ENCODE measurements around the gene ART3.
A peak's percentile ranks its signal among the peaks of the same experiment; 100 is the strongest.

Gene ART3

GRCh38 chr4:76127754-76128153 is 53.2 kb downstream of the ART3 start:
- H3K4ac ChIP-seq (ENCODE audit: low read depth, low read length), result no peak overlapping the region
- no peak overlapping the region for H4K8ac ChIP-seq (ENCODE audit: low read depth, low read length)
- H3K79me2 ChIP-seq (ENCODE audit: control insufficient read depth, insufficient read depth, low read length), result no peaks in the 10 kb centered on the region
- no peak overlapping the region for H3K56ac ChIP-seq (ENCODE audit: low read length)
- H2BK15ac ChIP-seq (replicated peaks; ENCODE audit: low read depth), result no peak overlapping the region
- H2BK5ac ChIP-seq (ENCODE audit: low read length), result no peak overlapping the region
- no peaks in the 10 kb centered on the region for H3K4me1 ChIP-seq (ENCODE audit: control insufficient read depth, low read depth, low read length)
- no peak overlapping the region for H3K27ac ChIP-seq (ENCODE audit: low read depth, low read length)
- no peak overlapping the region for H3K4me3 ChIP-seq (ENCODE audit: low read length)
- H2BK120ac ChIP-seq (ENCODE audit: low read depth, low read length), result no peak overlapping the region
- H3K18ac ChIP-seq (ENCODE audit: low read length), result no peak overlapping the region
- H4K5ac ChIP-seq (ENCODE audit: low read length), result no peak overlapping the region
- no peak overlapping the region for H3K9ac ChIP-seq (ENCODE audit: low read length)
- no peaks in the 10 kb centered on the region for H3K36me3 ChIP-seq (ENCODE audit: control insufficient read depth, insufficient read depth, low read length)
- WGBS (ENCODE audit: extremely low coverage, insufficient coverage, low lambda C conversion rate), result no CpG with 5 or more reads among the region's 3 CpGs
- no peaks in the 10 kb centered on the region for H3K27me3 ChIP-seq (ENCODE audit: insufficient read depth, low read length, poor library complexity)
- no peak overlapping the region for H3K23ac ChIP-seq (ENCODE audit: low read length)
- peaks cover 3% of the 10 kb centered on the region for H3K79me1 ChIP-seq (ENCODE audit: low read length)
- no peak for DNase-seq
- no peak overlapping the region for H3K4me2 ChIP-seq (ENCODE audit: low read length)
- H2AK5ac ChIP-seq (ENCODE audit: low read length), result no peak overlapping the region

DNA sequence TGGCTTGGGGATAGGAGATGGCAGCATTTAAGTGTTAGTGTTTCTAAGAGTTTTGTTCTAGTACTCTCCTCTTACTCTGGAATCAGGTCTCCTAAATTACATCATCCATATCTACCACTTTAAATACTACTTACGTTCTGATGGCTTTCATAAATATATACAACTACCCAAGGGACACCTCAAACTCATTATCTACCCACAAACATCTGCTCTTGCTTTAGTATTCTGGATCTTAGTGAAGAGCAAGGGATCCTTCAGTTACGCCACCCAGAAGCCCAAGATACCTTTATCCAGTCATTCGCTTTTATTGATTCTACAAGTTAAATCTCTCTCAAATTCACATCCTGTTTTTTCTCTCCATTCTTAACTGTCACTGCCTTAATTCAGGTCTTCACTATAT is 66.7 kb downstream of the ART3 start:
- Histone ChIP-seq H2BK120ac (ENCODE audit: low read depth, low read length) (no peak overlapping the region), H3K4me2 (ENCODE audit: low read length) (no peak overlapping the region), H2AK5ac (ENCODE audit: low read length) (no peak overlapping the region), H3K27ac (ENCODE audit: low read depth, low read length) (no peak overlapping the region), H4K5ac (ENCODE audit: low read length) (no peak overlapping the region), H3K36me3 (ENCODE audit: control insufficient read depth, insufficient read depth, low read length) (peaks cover 4% of the 10 kb centered on the region), H2BK5ac (ENCODE audit: low read length) (no peak overlapping the region), H4K8ac (ENCODE audit: low read depth, low read length) (no peak overlapping the region), H3K27me3 (ENCODE audit: insufficient read depth, low read length, poor library complexity) (no peaks in the 10 kb centered on the region), H3K18ac (ENCODE audit: low read length) (no peak overlapping the region), H3K56ac (ENCODE audit: low read length) (no peak overlapping the region), H3K4me3 (ENCODE audit: low read length) (no peak overlapping the region), H3K4ac (ENCODE audit: low read depth, low read length) (no peak overlapping the region), H3K79me1 (ENCODE audit: low read length) (peaks cover 8% of the 10 kb centered on the region), H2BK15ac (replicated peaks; ENCODE audit: low read depth) (no peak overlapping the region), H3K23ac (ENCODE audit: low read length) (no peak overlapping the region), H3K9ac (ENCODE audit: low read length) (no peak overlapping the region), H3K4me1 (ENCODE audit: control insufficient read depth, low read depth, low read length) (no peaks in the 10 kb centered on the region), H3K79me2 (ENCODE audit: control insufficient read depth, insufficient read depth, low read length) (peaks cover 37% of the 10 kb centered on the region)
- no peak for DNase-seq
- WGBS (ENCODE audit: extremely low coverage, insufficient coverage, low lambda C conversion rate), result 100% methylated on average over 1 of the region's 3 CpGs

- no peak overlapping the region for H3K27ac ChIP-seq (ENCODE audit: low read depth, low read length)
- no peak for DNase-seq
Measured at GRCh38 chr4:76144546-76144945, 70.0 kb downstream of the ART3 start.

GRCh38 chr4:76147454-76148141 is 73.1 kb downstream of the ART3 start:
- Histone ChIP-seq H4K5ac (ENCODE audit: low read length) (no peak overlapping the region), H3K4me1 (ENCODE audit: control insufficient read depth, low read depth, low read length) (no peaks in the 10 kb centered on the region), H3K9ac (ENCODE audit: low read length) (peak overlapping the region; percentile 93), H3K4me3 (ENCODE audit: low read length) (peak overlapping the region; percentile 97), H3K56ac (ENCODE audit: low read length) (peak overlapping the region; percentile 95), H3K79me1 (ENCODE audit: low read length) (peaks cover 3% of the 10 kb centered on the region), H3K18ac (ENCODE audit: low read length) (peak overlapping the region; percentile 99), H3K27me3 (ENCODE audit: insufficient read depth, low read length, poor library complexity) (no peaks in the 10 kb centered on the region), H2BK5ac (ENCODE audit: low read length) (peak overlapping the region; percentile 56), H3K4me2 (ENCODE audit: low read length) (peak overlapping the region; percentile 76), H3K4ac (ENCODE audit: low read depth, low read length) (peak overlapping the region; percentile 60), H2BK120ac (ENCODE audit: low read depth, low read length) (no peak overlapping the region), H3K27ac (ENCODE audit: low read depth, low read length) (peak overlapping the region; percentile 92), H2AK5ac (ENCODE audit: low read length) (peak overlapping the region; percentile 80), H4K8ac (ENCODE audit: low read depth, low read length) (no peak overlapping the region), H2BK15ac (replicated peaks; ENCODE audit: low read depth) (no peak overlapping the region), H3K23ac (ENCODE audit: low read length) (no peak overlapping the region), H3K79me2 (ENCODE audit: control insufficient read depth, insufficient read depth, low read length) (peaks cover 31% of the 10 kb centered on the region), H3K36me3 (ENCODE audit: control insufficient read depth, insufficient read depth, low read length) (no peaks in the 10 kb centered on the region)
- DNase-seq, result peak; percentile 98
- no CpG with 5 or more reads among the region's 31 CpGs for WGBS (ENCODE audit: extremely low coverage, insufficient coverage, low lambda C conversion rate)

More at GRCh38 chr4:76144546-76144945, 70.0 kb downstream of the ART3 start:
- H3K18ac ChIP-seq (ENCODE audit: low read length), result no peak overlapping the region
- H2BK120ac ChIP-seq (ENCODE audit: low read depth, low read length), result no peak overlapping the region
- H3K4ac ChIP-seq (ENCODE audit: low read depth, low read length), result no peak overlapping the region
- H3K79me2 ChIP-seq (ENCODE audit: control insufficient read depth, insufficient read depth, low read length), result peaks cover 44% of the 10 kb centered on the region
- H3K4me1 ChIP-seq (ENCODE audit: control insufficient read depth, low read depth, low read length), result no peaks in the 10 kb centered on the region
- no peak overlapping the region for H3K9ac ChIP-seq (ENCODE audit: low read length)
- peaks cover 7% of the 10 kb centered on the region for H3K79me1 ChIP-seq (ENCODE audit: low read length)
- no peaks in the 10 kb centered on the region for H3K27me3 ChIP-seq (ENCODE audit: insufficient read depth, low read length, poor library complexity)
- H3K4me2 ChIP-seq (ENCODE audit: low read length), result no peak overlapping the region
- H3K56ac ChIP-seq (ENCODE audit: low read length), result no peak overlapping the region
- no peak overlapping the region for H2BK15ac ChIP-seq (replicated peaks; ENCODE audit: low read depth)
- no peak overlapping the region for H2AK5ac ChIP-seq (ENCODE audit: low read length)
- no peak overlapping the region for H4K5ac ChIP-seq (ENCODE audit: low read length)
- no peak overlapping the region for H4K8ac ChIP-seq (ENCODE audit: low read depth, low read length)
- H3K4me3 ChIP-seq (ENCODE audit: low read length), result no peak overlapping the region
- H3K23ac ChIP-seq (ENCODE audit: low read length), result no peak overlapping the region
- peaks cover 4% of the 10 kb centered on the region for H3K36me3 ChIP-seq (ENCODE audit: control insufficient read depth, insufficient read depth, low read length)
- H2BK5ac ChIP-seq (ENCODE audit: low read length), result no peak overlapping the region

- peak within 1 kb of the TSS; percentile 56 for H2BK5ac ChIP-seq (ENCODE audit: low read length)
- H3K18ac ChIP-seq (ENCODE audit: low read length), result peak within 1 kb of the TSS; percentile 99
- H3K4me1 ChIP-seq (ENCODE audit: control insufficient read depth, low read depth, low read length), result no peaks in the 10 kb centered on the region
- no peaks in the 10 kb centered on the region for H3K36me3 ChIP-seq (ENCODE audit: control insufficient read depth, insufficient read depth, low read length)
- H3K27me3 ChIP-seq (ENCODE audit: insufficient read depth, low read length, poor library complexity), result no peaks in the 10 kb centered on the region
- no peak within 1 kb of the TSS for H4K5ac ChIP-seq (ENCODE audit: low read length)
- H3K4me2 ChIP-seq (ENCODE audit: low read length), result peak within 1 kb of the TSS; percentile 90
- peak within 1 kb of the TSS; percentile 97 for H3K9ac ChIP-seq (ENCODE audit: low read length)
- peak within 1 kb of the TSS; percentile 97 for H3K4me3 ChIP-seq (ENCODE audit: low read length)
- no peak within 1 kb of the TSS for H2BK120ac ChIP-seq (ENCODE audit: low read depth, low read length)
- peak within 1 kb of the TSS; percentile 92 for H3K27ac ChIP-seq (ENCODE audit: low read depth, low read length)
- peak; percentile 98 for DNase-seq
- H2BK15ac ChIP-seq (replicated peaks; ENCODE audit: low read depth), result no peak within 1 kb of the TSS
- peak within 1 kb of the TSS; percentile 95 for H3K56ac ChIP-seq (ENCODE audit: low read length)
- H3K23ac ChIP-seq (ENCODE audit: low read length), result no peak within 1 kb of the TSS
- peaks cover 31% of the 10 kb centered on the region for H3K79me2 ChIP-seq (ENCODE audit: control insufficient read depth, insufficient read depth, low read length)
- no peak within 1 kb of the TSS for H4K8ac ChIP-seq (ENCODE audit: low read depth, low read length)
- peak within 1 kb of the TSS; percentile 60 for H3K4ac ChIP-seq (ENCODE audit: low read depth, low read length)
- peaks cover 3% of the 10 kb centered on the region for H3K79me1 ChIP-seq (ENCODE audit: low read length)
- H2AK5ac ChIP-seq (ENCODE audit: low read length), result peak within 1 kb of the TSS; percentile 80
- WGBS (ENCODE audit: extremely low coverage, insufficient coverage, low lambda C conversion rate), result no CpG with 5 or more reads among the region's 47 CpGs
Measured at GRCh38 chr4:76148142-76148865, 73.8 kb downstream of the ART3 start, which contains the start of gene NUP54. TSS of gene NUP54 (minus strand) at chr4:76148397. CDS start at chr4:76148374, 23 bp downstream.
